NT2/D1 (cell line): Measurements from ENCODE around the gene HAUS8.
"Not testable (repeated sequence)": the region's sequence is repeated elsewhere in the genome, so short reads cannot be mapped to it uniquely, and the experiment has no call there.

ENCODE experiments used
- DNase-seq: peaks from one replicate; pipeline ENCODE4 v3.0.0-alpha.2; 2011; ENCODE audit warnings: low read depth, low spot score
- H3K27me3 ChIP-seq: 2 replicates; pipeline ENCODE4 v1.6.0; 2011; ENCODE audit warnings: mild to moderate bottlenecking; ENCODE audit not compliant: insufficient read length, insufficient read depth
- H3K36me3 ChIP-seq: 2 replicates; pipeline ENCODE4 v1.6.1; 2011; ENCODE audit warnings: mild to moderate bottlenecking, low read length, mixed read lengths; ENCODE audit not compliant: insufficient read depth, insufficient read length
- H3K4me1 ChIP-seq: 2 replicates; pipeline ENCODE4 v1.5.1; 2011; ENCODE audit not compliant: insufficient read depth, insufficient read length
- H3K4me3 ChIP-seq: 2 replicates; pipeline ENCODE4 v1.5.1; 2011; ENCODE audit warnings: low read depth; ENCODE audit not compliant: insufficient read length
- H3K9ac ChIP-seq: 2 replicates; pipeline ENCODE4 v1.6.0; 2011; ENCODE audit warnings: low read depth; ENCODE audit not compliant: insufficient read length
- H3K9me3 ChIP-seq: 2 replicates; pipeline ENCODE4 v1.5.1; 2011; ENCODE audit warnings: mild to moderate bottlenecking, low read length; ENCODE audit not compliant: insufficient read depth
- SUZ12 ChIP-seq: IDR thresholded peaks from 2 replicates; pipeline ENCODE4 v1.6.1; 2011; ENCODE audit not compliant: insufficient read length, insufficient read depth; ENCODE audit errors: extremely low read depth
- YY1 ChIP-seq: IDR thresholded peaks from 2 replicates; pipeline ENCODE4 v1.6.1; 2011; ENCODE audit not compliant: insufficient read length, insufficient read depth
- ZNF274 ChIP-seq: IDR thresholded peaks from 2 replicates; pipeline ENCODE4 v1.6.1; 2011; ENCODE audit warnings: mild to moderate bottlenecking, low read depth, low read length

Gene HAUS8

GRCh38 chr19:17021328-17021727, 53.9 kb downstream of the HAUS8 start:
- H3K9ac ChIP-seq = no peak overlapping the region
- H3K4me1 ChIP-seq = peaks cover 7% of the 10 kb centered on the region
- DNase-seq = no peak
- H3K36me3 ChIP-seq = no peaks in the 10 kb centered on the region
- peaks cover 11% of the 10 kb centered on the region for H3K27me3 ChIP-seq
- H3K9me3 ChIP-seq = peaks cover 37% of the 10 kb centered on the region
- H3K4me3 ChIP-seq = no peak overlapping the region
- TF ChIP-seq YY1 = no peak
- TF ChIP-seq SUZ12 = no peak
- TF ChIP-seq ZNF274 = no peak

GRCh38 chr19:17020823-17021222, 54.4 kb downstream of the HAUS8 start:
- DNase-seq = no peak
- Histone ChIP-seq H3K36me3 (no peaks in the 10 kb centered on the region), H3K4me3 (no peak overlapping the region), H3K4me1 (peaks cover 6% of the 10 kb centered on the region), H3K9me3 (peaks cover 37% of the 10 kb centered on the region), H3K27me3 (peaks cover 6% of the 10 kb centered on the region), H3K9ac (no peak overlapping the region)
- TF ChIP-seq YY1 (no peak), ZNF274 (no peak), SUZ12 (no peak)

GRCh38 chr19:17020385-17020784, 54.9 kb downstream of the HAUS8 start:
- H3K4me1 ChIP-seq = peaks cover 2% of the 10 kb centered on the region
- TF ChIP-seq YY1 (no peak), SUZ12 (no peak), ZNF274 (no peak)
- no peak overlapping the region for H3K9ac ChIP-seq
- no peaks in the 10 kb centered on the region for H3K36me3 ChIP-seq
- H3K9me3 ChIP-seq = peaks cover 37% of the 10 kb centered on the region
- H3K27me3 ChIP-seq = peaks cover 2% of the 10 kb centered on the region
- no peak overlapping the region for H3K4me3 ChIP-seq
- DNase-seq = no peak

- not testable (repeated sequence) for H3K9ac ChIP-seq, H3K27me3 ChIP-seq, H3K9me3 ChIP-seq, H3K4me1 ChIP-seq, H3K4me3 ChIP-seq, H3K36me3 ChIP-seq, DNase-seq
These were observed 60.9 kb downstream of the HAUS8 start for GRCh38 chr19:17014212-17014861.

- Histone ChIP-seq H3K4me1 (no peaks in the 10 kb centered on the region), H3K4me3 (no peak overlapping the region), H3K9me3 (no peaks in the 10 kb centered on the region), H3K9ac (no peak overlapping the region), H3K36me3 (no peaks in the 10 kb centered on the region), H3K27me3 (no peaks in the 10 kb centered on the region)
- DNase-seq = no peak
- TF ChIP-seq SUZ12 = no peak
- TF ChIP-seq ZNF274 = no peak
- TF ChIP-seq YY1 = no peak
These were observed 63.8 kb downstream of the HAUS8 start for GRCh38 chr19:17011485-17011884.

- no peak overlapping the region for H3K4me3 ChIP-seq
- no peaks in the 10 kb centered on the region for H3K27me3 ChIP-seq
- TF ChIP-seq ZNF274 = no peak
- no peak for TF ChIP-seq SUZ12
- no peak for TF ChIP-seq YY1
- no peaks in the 10 kb centered on the region for H3K36me3 ChIP-seq
- DNase-seq = no peak
- no peaks in the 10 kb centered on the region for H3K4me1 ChIP-seq
- no peaks in the 10 kb centered on the region for H3K9me3 ChIP-seq
- no peak overlapping the region for H3K9ac ChIP-seq
These were observed 68.7 kb downstream of the HAUS8 start for GRCh38 chr19:17006579-17006978.

- no peaks in the 10 kb centered on the region for H3K36me3 ChIP-seq
- H3K4me1 ChIP-seq = peaks cover 3% of the 10 kb centered on the region
- DNase-seq = no peak
- H3K9me3 ChIP-seq = no peaks in the 10 kb centered on the region
- no peaks in the 10 kb centered on the region for H3K27me3 ChIP-seq
- no peak overlapping the region for H3K9ac ChIP-seq
- TF ChIP-seq SUZ12 (no peak), YY1 (no peak), ZNF274 (no peak)
- no peak overlapping the region for H3K4me3 ChIP-seq
These were observed 70.3 kb downstream of the HAUS8 start for GRCh38 chr19:17005000-17005399.
